Smooth muscle cell (in vitro differentiated cells): ENCODE measurements around the gene ZNF22. TPM values are rescaled to one million over a fixed set of nuclear protein-coding genes. Genes with fewer than 3 reads are reported as not detected.

ENCODE experiments used
- DNase-seq: peaks from one replicate; lab custom pipeline; 2025; ENCODE audit not compliant: unreplicated experiment; lab: John Stamatoyannopoulos, UW
- H2AFZ ChIP-seq: fragments of 200-600 bp; sonication (generic); 2 replicates; pipeline ENCODE4 v1.6.0; 2016; ENCODE audit warnings: antibody characterized with exemption, low read depth, mild to moderate bottlenecking
- H3F3A ChIP-seq: fragments of 200-600 bp; sonication (generic); 2 replicates; pipeline ENCODE4 v1.6.0; 2017; ENCODE audit warnings: antibody characterized with exemption, low read depth
- H3K27ac ChIP-seq: fragments of 200-600 bp; sonication (generic); 2 replicates; pipeline ENCODE4 v1.5.1; 2016; ENCODE audit warnings: low read depth, mild to moderate bottlenecking
- H3K27me3 ChIP-seq: fragments of 200-600 bp; sonication (generic); 2 replicates; pipeline ENCODE4 v1.6.1; 2016; ENCODE audit warnings: low read depth, mild to moderate bottlenecking
- H3K36me3 ChIP-seq: fragments of 200-600 bp; sonication (generic); 2 replicates; pipeline ENCODE4 v1.5.1; 2016; ENCODE audit warnings: low read depth
- H3K4me1 ChIP-seq: fragments of 200-600 bp; sonication (generic); 2 replicates; pipeline ENCODE4 v1.5.1; 2016; ENCODE audit warnings: low read depth
- H3K4me2 ChIP-seq: fragments of 200-600 bp; sonication (generic); 2 replicates; pipeline ENCODE4 v1.6.0; 2016; ENCODE audit warnings: mild to moderate bottlenecking
- H3K4me3 ChIP-seq: fragments of 200-600 bp; sonication (generic); 2 replicates; pipeline ENCODE4 v1.5.1; 2016; ENCODE audit warnings: mild to moderate bottlenecking
- H3K79me2 ChIP-seq: fragments of 200-600 bp; sonication (generic); 2 replicates; pipeline ENCODE4 v1.6.0; 2016; ENCODE audit warnings: low read depth, mild to moderate bottlenecking
- H3K9ac ChIP-seq: fragments of 200-600 bp; sonication (generic); 2 replicates; pipeline ENCODE4 v1.6.0; 2016; ENCODE audit warnings: low read depth
- H3K9me3 ChIP-seq: fragments of 200-600 bp; sonication (generic); replicated peaks from 2 replicates; pipeline ENCODE4 v1.5.1; 2016; ENCODE audit warnings: low read depth
- H4K20me1 ChIP-seq: fragments of 200-600 bp; sonication (generic); 2 replicates; pipeline ENCODE4 v1.6.0; 2016; ENCODE audit warnings: low read depth
- WGBS: methylation state at CpG from one replicate; pipeline ENCODE4 v1.1.7; 2016; ENCODE audit warnings: low lambda C conversion rate; 5-methylcytosine and 5-hydroxymethylcytosine counted together
- polyA plus RNA-seq: library from polyadenylated mRNA; unstranded; fragments of >200 nt; fragmentation: Nextera tagmentation; extraction: Ambion mirVana; gene quantifications from 2 replicates; pipeline ENCODE4 v1.2.1, GENCODE V29; 2016
- total RNA-seq: library from RNA; depleted of rRNA; stranded (reverse); fragments of >200 nt; gene quantifications from 2 replicates; pipeline ENCODE4 v1.2.3, GENCODE V29; 2014
- TF ChIP-seq, protein P1 (sequence below): fragments of 200-600 bp; sonication (generic); IDR thresholded peaks from 2 replicates; pipeline ENCODE4 v1.5.1; 2017; ENCODE audit warnings: borderline replicate concordance, mild to moderate bottlenecking, antibody characterized with exemption; ENCODE audit not compliant: insufficient read depth, poor library complexity, severe bottlenecking

The ZNF22 gene
- total and polyA plus RNA-seq, 2 experiments from 2014 or later, result 30.7 to 38.9 TPM

DNA sequence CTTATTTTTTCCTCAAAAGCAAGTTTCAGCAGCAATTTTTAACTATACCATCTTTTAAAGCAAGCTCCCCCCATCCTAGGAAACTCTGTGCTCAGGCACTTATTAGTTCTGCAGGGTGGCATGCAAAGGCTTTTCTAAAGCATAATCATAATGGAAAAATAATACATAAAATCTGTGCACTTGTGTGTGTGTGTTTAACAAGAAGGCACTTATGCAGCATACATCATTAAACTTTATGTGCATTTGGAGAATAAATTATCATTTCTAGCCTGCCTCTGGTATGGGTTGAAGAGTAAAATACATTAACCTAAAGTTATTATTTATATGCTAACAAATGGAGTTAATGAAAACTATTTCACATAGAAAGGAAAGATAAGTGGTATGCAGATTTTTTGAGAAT is 46.7 kb upstream of the ZNF22 start:
- Histone ChIP-seq H3K4me3 (no peak overlapping the region), H3K36me3 (no peaks in the 10 kb centered on the region), H3K9me3 (no peaks in the 10 kb centered on the region), H3K4me2 (no peak overlapping the region), H3K4me1 (peaks cover 9% of the 10 kb centered on the region), H2AFZ (no peak overlapping the region), H3K27ac (no peak overlapping the region), H3K27me3 (no peaks in the 10 kb centered on the region), H4K20me1 (no peaks in the 10 kb centered on the region), H3K9ac (no peak overlapping the region), H3K79me2 (no peaks in the 10 kb centered on the region), H3F3A (no peaks in the 10 kb centered on the region)
- TF ChIP-seq, protein P1, sequence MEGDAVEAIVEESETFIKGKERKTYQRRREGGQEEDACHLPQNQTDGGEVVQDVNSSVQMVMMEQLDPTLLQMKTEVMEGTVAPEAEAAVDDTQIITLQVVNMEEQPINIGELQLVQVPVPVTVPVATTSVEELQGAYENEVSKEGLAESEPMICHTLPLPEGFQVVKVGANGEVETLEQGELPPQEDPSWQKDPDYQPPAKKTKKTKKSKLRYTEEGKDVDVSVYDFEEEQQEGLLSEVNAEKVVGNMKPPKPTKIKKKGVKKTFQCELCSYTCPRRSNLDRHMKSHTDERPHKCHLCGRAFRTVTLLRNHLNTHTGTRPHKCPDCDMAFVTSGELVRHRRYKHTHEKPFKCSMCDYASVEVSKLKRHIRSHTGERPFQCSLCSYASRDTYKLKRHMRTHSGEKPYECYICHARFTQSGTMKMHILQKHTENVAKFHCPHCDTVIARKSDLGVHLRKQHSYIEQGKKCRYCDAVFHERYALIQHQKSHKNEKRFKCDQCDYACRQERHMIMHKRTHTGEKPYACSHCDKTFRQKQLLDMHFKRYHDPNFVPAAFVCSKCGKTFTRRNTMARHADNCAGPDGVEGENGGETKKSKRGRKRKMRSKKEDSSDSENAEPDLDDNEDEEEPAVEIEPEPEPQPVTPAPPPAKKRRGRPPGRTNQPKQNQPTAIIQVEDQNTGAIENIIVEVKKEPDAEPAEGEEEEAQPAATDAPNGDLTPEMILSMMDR, result no peak
- DNase-seq, result no peak

DNA sequence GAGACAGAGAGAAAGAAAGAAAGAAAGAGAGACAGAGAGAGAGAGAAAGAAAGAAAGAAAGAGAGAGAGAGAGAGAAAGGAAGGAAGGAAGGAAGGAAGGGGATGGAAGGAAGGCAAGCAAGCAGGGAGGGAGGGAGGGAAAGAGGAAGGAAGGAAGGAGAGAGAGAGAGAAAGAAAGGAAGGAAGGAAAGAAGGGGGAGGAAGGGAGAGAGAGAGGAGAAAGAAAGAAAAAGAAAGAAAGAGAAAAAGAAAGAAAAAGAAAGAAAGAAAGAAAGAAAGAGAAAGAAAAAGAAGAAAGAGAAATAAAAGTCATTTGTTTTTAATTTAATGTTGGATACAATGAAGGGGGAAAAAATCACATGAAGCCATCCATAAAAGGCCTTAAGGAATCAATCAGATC is 45.8 kb upstream of the ZNF22 start:
- TF ChIP-seq, protein P1, result no peak
- no peaks in the 10 kb centered on the region for H3K79me2 ChIP-seq
- H3K27ac ChIP-seq, result no peak overlapping the region
- H3K4me3 ChIP-seq, result no peak overlapping the region
- no peaks in the 10 kb centered on the region for H3K27me3 ChIP-seq
- DNase-seq, result no peak
- no peak overlapping the region for H3K4me2 ChIP-seq
- no peaks in the 10 kb centered on the region for H4K20me1 ChIP-seq
- no peak overlapping the region for H2AFZ ChIP-seq
- H3K4me1 ChIP-seq, result peaks cover 11% of the 10 kb centered on the region
- no peaks in the 10 kb centered on the region for H3F3A ChIP-seq
- no peaks in the 10 kb centered on the region for H3K9me3 ChIP-seq
- no peak overlapping the region for H3K9ac ChIP-seq
- no peaks in the 10 kb centered on the region for H3K36me3 ChIP-seq

DNA sequence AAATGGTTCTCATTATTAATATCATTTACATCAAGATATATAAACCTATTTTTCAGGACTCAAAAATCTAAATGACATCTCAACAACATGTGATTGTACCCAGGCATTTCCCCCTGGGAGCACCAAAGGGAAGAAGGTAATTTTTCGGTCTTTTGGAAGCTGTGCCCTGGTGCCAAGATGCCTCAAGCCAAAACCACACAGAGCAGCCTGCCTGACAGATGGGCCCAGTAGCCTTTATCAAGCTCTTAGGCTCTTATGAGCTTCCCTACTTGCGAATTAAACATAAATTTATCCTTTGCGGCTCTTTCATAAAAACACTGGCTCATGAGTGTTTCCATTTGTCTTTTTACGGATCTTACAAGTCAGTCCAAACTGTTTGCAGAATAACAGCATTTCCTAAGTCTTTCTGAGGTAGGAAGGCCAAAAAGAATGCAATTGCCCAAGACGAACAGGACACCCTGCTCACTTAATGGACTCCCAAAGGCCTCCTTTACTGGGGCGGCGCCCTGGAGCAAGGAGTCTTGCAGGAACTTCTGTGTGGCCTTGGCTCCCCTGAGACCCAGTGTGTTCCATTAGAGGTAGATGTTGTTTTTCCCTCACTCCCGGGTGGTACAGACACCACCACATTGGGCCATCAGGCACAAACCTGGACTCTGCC is 45.2 kb upstream of the ZNF22 start:
- H3K36me3 ChIP-seq, result no peaks in the 10 kb centered on the region
- WGBS, result 91% methylated on average over 8 of the region's 8 CpGs
- H3K27ac ChIP-seq, result no peak overlapping the region
- DNase-seq, result no peak
- H4K20me1 ChIP-seq, result no peaks in the 10 kb centered on the region
- TF ChIP-seq, protein P1, result no peak
- no peak overlapping the region for H3K4me2 ChIP-seq
- no peaks in the 10 kb centered on the region for H3K9me3 ChIP-seq
- no peak overlapping the region for H2AFZ ChIP-seq
- no peaks in the 10 kb centered on the region for H3F3A ChIP-seq
- H3K27me3 ChIP-seq, result no peaks in the 10 kb centered on the region
- no peak overlapping the region for H3K4me3 ChIP-seq
- H3K9ac ChIP-seq, result no peak overlapping the region
- peaks cover 14% of the 10 kb centered on the region for H3K4me1 ChIP-seq
- no peaks in the 10 kb centered on the region for H3K79me2 ChIP-seq

DNA sequence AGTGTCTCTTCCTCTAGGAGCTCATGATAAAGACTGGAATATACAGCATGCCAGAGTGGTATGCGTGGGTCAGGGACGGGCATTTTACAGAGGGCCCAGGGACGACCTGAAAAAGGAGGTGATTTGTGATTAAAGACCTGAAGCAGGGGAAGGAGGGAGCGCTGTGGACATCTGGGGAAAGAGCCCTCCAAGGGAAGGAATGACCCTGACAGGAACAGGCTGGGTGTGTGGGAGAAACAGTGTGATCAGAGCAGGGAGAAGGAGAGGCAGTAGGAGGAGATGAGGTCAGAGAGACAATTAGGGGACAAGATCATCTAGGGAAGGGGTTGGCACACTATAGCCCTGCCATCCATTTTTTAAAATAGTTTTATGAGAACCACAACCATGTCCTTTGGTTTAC is 44.5 kb upstream of the ZNF22 start:
- H3K9ac ChIP-seq, result no peak overlapping the region
- peaks cover 14% of the 10 kb centered on the region for H3K4me1 ChIP-seq
- H2AFZ ChIP-seq, result no peak overlapping the region
- WGBS, result 98% methylated on average over 4 of the region's 4 CpGs
- H3K27me3 ChIP-seq, result no peaks in the 10 kb centered on the region
- no peak overlapping the region for H3K4me2 ChIP-seq
- H3K27ac ChIP-seq, result no peak overlapping the region
- H3F3A ChIP-seq, result no peaks in the 10 kb centered on the region
- TF ChIP-seq, protein P1, result no peak
- no peak overlapping the region for H3K4me3 ChIP-seq
- H3K36me3 ChIP-seq, result no peaks in the 10 kb centered on the region
- H3K79me2 ChIP-seq, result no peaks in the 10 kb centered on the region
- H3K9me3 ChIP-seq, result no peaks in the 10 kb centered on the region
- no peaks in the 10 kb centered on the region for H4K20me1 ChIP-seq
- no peak for DNase-seq
